Stimulated activated CD8-positive, alpha-beta memory T cell treated with anti-CD3 and anti-CD28 coated beads, Interleukin-4, amount 100 ng/mL, for 1 hour (primary cell): ENCODE measurements around the gene ACVR1B.

ENCODE experiments used
- DNase-seq, 2 donors: peaks; one replicate each; pipeline ENCODE4 v3.0.0-alpha.2; 2020; ENCODE audit warnings: low read depth in 2 of 2, low spot score in 1 of 2

The ACVR1B gene

GRCh38 chr12:52003591-52003990 is 52.1 kb downstream of the ACVR1B start:
- DNase-seq, result no peak

GRCh38 chr12:52004042-52004648 is 52.6 kb downstream of the ACVR1B start:
- no peak for DNase-seq

- no peak for DNase-seq
These were observed 53.9 kb downstream of the ACVR1B start for GRCh38 chr12:52005218-52005902.

- DNase-seq, result no peak
These were observed 54.6 kb downstream of the ACVR1B start for GRCh38 chr12:52005903-52006703.

- DNase-seq, result peak; percentile 55 to 70
These were observed 55.2 kb downstream of the ACVR1B start, which contains the start of gene TAMALIN for GRCh38 chr12:52006726-52007157. TSS of gene TAMALIN (plus strand) at chr12:52006946. CDS start at chr12:52007020, 74 bp downstream.

- DNase-seq, result peak in 1 of 2 donors; percentile 24
These were observed 55.8 kb downstream of the ACVR1B start for GRCh38 chr12:52007158-52007921.

GRCh38 chr12:52007982-52008510 is 56.5 kb downstream of the ACVR1B start:
- no peak for DNase-seq

- DNase-seq, result no peak
These were observed 57.7 kb downstream of the ACVR1B start for GRCh38 chr12:52009081-52009751.

- no peak for DNase-seq
These were observed 58.7 kb downstream of the ACVR1B start for GRCh38 chr12:52010152-52010622.

GRCh38 chr12:52010692-52011601 is 59.4 kb downstream of the ACVR1B start:
- DNase-seq, result no peak

- DNase-seq, result no peak
These were observed 60.2 kb downstream of the ACVR1B start for GRCh38 chr12:52011602-52012214.

- no peak for DNase-seq
These were observed 62.3 kb downstream of the ACVR1B start for GRCh38 chr12:52013626-52014310.

GRCh38 chr12:52014567-52015530 is 63.4 kb downstream of the ACVR1B start:
- DNase-seq, result no peak

GRCh38 chr12:52015532-52016041 is 64.1 kb downstream of the ACVR1B start:
- no peak for DNase-seq

- no peak for DNase-seq
These were observed 67.1 kb downstream of the ACVR1B start for GRCh38 chr12:52018433-52019112.

GRCh38 chr12:52019113-52019770 is 67.7 kb downstream of the ACVR1B start:
- no peak for DNase-seq
